Spleen (tissue), 11 donors: ENCODE data around the gene KRTAP10-1. TPM values are rescaled to one million over a fixed set of nuclear protein-coding genes. Genes with fewer than 3 reads are reported as not detected.

Experiments used
- DNase-seq: peaks from one replicate; pipeline ENCODE4 v3.0.0-alpha.2; 2020
- H3K27ac ChIP-seq, 8 donors: fragments of 200-600 bp; sonication (generic) in 7 of 8; 1 replicate in 4 of 8; 2 replicates in 4 of 8; pipeline versions ENCODE4 v1.5.0 to v1.8.0; 2016 to 2021; ENCODE audit warnings: inconsistent platforms in 4 of 8, mild to moderate bottlenecking in 4 of 8, moderate library complexity in 1 of 8
- H3K27me3 ChIP-seq, 7 donors: fragments of 200-600 bp; sonication (generic) in 6 of 7; replicated peaks in 1 of 7; 1 replicate in 4 of 7; 2 replicates in 3 of 7; pipeline versions ENCODE4 v1.5.0 to v1.8.0; 2016 to 2021; ENCODE audit warnings: inconsistent platforms in 3 of 7, mild to moderate bottlenecking in 1 of 7
- H3K36me3 ChIP-seq, 6 donors: fragments of 200-600 bp; sonication (generic) in 5 of 6; 1 replicate in 4 of 6; 2 replicates in 2 of 6; pipeline versions ENCODE4 v1.5.0 to v1.8.0; 2016 to 2021; ENCODE audit warnings: inconsistent platforms in 2 of 6
- H3K4me1 ChIP-seq, 6 donors: fragments of 200-600 bp; sonication (generic) in 5 of 6; 1 replicate in 3 of 6; 2 replicates in 3 of 6; pipeline versions ENCODE4 v1.5.0 to v1.8.0; 2016 to 2021; ENCODE audit warnings: inconsistent platforms in 3 of 6
- H3K4me3 ChIP-seq, 8 donors: fragments of 200-600 bp; sonication (generic) in 7 of 8; 1 replicate in 4 of 8; 2 replicates in 4 of 8; pipeline versions ENCODE4 v1.5.0 to v1.8.0; 2016 to 2021; ENCODE audit warnings: inconsistent platforms in 4 of 8, mild to moderate bottlenecking in 4 of 8, moderate library complexity in 2 of 8
- H3K9me3 ChIP-seq, 8 donors: fragments of 200-600 bp; sonication (generic) in 7 of 8; 1 replicate in 4 of 8; 2 replicates in 4 of 8; pipeline versions ENCODE4 v1.5.0 to v1.8.0; 2016 to 2021; ENCODE audit warnings: inconsistent platforms in 4 of 8
- POLR2A ChIP-seq, 3 donors: fragments of 450-650 bp; IDR thresholded peaks; one replicate each; pipeline ENCODE4 v1.5.1; 2017; ENCODE audit warnings: antibody characterized with exemption in 3 of 3, mild to moderate bottlenecking in 1 of 3
- POLR2AphosphoS5 ChIP-seq, 3 donors: sonication (generic); formaldehyde crosslinking; IDR thresholded peaks; one replicate each; pipeline ENCODE4 v1.5.1; 2017; ENCODE audit warnings: antibody characterized with exemption in 3 of 3
- WGBS, 5 donors: extraction: QIAGEN DNeasy Blood & Tissue Kit in 3 of 5; methylation state at CpG; one replicate each; pipeline versions ENCODE4 v1.1.5 to v1.1.7; 2013 to 2018; 5-methylcytosine and 5-hydroxymethylcytosine counted together
- intact Hi-C: fragments of 100-400 bp; cut with DNase I; formaldehyde crosslinking; loops from one replicate; pipeline ENCODE4 v1.15.0; 2023; ENCODE audit warnings: low total_unique reads
- polyA plus RNA-seq, 3 donors: library from polyadenylated mRNA; stranded (reverse); fragments of 200-250 nt; gene quantifications; one replicate each; pipeline ENCODE4 v1.2.1, GENCODE V29; 2013
- total RNA-seq, 7 donors: library from RNA; depleted of rRNA in 3 of 7; stranded (reverse); fragments of >200 nt in 3 of 7; fragmentation: NEBNext Ultra II Directional in 4 of 7; extraction: Animal tissue kit (Norgen Biotek cat#: 25700) in 4 of 7; gene quantifications; one replicate each; pipeline versions ENCODE4 v1.1.0 to v1.2.1, GENCODE V29; 2016 to 2021
- TF ChIP-seq, protein P1 (sequence below), 11 experiments: fragments of 200-600 bp in 7 of 11; fragments of 450-650 bp in 4 of 11; sonication (generic) in 4 of 11; IDR thresholded peaks in 8 of 11; conservative IDR thresholded peaks in 3 of 11; 1 replicate in 7 of 11; 2 replicates in 4 of 11; pipeline versions ENCODE4 v1.4.0 to v1.8.0; 2016 to 2021; ENCODE audit warnings: antibody characterized with exemption in 11 of 11, inconsistent platforms in 4 of 11, mild to moderate bottlenecking in 1 of 11
- donor health status: healthy with polysubstance abuse.
- donor health status: DM: no; HTN: no; CAD: no; lungs with moderate emphysema.
- donor health status: DM: no; HTN: no; CAD: no.
- donor health status: Bipolar disorder and iron deficiency.
- donor health status: healthy.
- donor health status: DM: no; HTN: no; CAD: no.
- donor health status: DM: yes; HTN: yes; CAD: no.

KRTAP10-1 gene
- total and polyA plus RNA-seq, 10 donors: not detected

DNA sequence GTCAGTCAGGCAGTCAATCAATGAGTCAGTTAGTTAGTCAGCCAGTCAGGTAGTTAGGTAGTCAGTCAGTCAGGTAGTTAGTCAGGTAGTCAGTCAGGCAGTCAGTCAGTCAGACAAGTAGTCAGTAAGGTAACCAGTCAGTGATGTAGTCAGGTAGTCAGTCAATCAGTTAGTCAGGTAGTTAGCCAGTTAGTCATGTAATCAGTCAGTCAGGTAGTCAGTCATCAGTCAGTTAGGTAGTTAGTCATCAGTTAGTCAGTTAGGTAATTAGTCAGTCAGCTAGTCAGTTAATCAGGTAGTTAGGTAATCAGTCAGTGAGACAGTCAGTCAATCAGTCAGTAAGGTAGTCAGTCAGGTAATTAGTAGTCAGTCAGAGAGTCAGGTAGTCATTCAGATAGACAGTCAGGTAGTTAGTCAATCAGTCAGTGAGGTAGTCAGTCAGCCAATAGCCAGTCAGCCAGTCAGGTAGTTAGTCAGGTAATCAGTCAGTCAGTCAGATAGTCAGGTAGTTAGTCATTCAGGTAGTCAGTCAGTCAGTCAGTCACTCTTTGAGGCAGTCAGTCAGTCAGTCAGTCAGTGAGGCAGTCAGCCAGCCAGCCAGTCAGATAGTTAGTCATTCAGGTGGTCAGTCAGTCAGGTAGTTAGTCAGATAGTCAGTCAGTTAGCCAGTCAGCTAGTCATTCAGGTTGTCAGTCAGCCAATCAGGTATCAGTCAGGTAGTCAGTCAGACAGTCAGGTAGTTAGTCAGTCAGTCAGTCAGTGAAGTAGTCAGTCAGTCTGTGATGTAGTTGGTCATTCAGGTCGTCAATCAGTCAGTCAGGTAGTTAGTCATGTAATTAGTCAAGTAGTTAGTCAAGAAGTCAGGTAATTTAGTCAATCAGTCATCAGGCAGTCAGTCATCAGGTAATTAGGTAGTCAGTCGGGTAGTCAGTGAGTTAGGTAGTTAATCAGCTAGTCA is 15.3 kb downstream of the KRTAP10-1 start:
- H3K4me1 ChIP-seq: no peaks in the 10 kb centered on the region
- intact Hi-C loops: no loop called here

DNA sequence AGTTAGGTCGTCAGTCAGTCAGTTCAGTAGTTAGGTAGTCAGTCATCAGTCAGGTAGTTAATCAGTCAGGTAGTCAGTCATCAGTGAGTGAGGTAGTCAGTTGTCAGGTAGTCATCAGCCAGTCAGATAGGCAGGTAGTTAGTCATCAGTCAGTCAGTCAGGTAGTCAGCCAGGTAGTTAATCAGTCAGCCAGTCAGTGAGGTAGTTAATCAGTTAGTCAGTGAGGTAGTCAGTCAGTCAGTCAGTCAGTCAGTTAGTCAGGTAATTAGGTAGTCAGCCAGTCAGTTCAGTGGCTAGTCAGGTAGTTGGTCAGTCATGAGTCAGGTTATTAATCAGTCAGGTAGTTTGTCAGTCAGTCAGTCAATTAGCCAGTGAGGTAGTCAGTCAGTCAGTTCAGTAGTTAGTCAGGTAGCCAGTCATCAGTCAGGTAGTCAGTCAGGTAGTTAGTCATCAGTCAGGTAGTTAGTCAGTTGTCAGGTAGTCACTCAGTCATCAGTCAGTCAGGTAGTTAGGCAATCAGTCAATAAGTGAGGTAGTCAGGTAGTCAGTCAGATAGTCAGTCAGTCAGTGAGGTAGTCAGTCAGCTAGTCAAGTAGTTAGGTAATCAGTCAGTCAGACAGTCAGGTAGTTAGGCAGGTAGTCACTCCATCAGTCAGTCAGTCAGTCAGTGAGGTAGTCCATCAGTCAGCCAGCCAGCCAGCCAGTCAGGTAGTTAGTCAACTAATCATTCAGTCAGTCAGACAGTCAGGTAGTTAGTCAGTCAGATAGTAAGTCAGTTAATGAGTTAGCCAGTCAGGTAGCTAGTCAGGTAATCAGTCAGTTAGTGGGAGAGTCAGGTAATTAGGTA is 16.2 kb downstream of the KRTAP10-1 start:
- Histone ChIP-seq H3K9me3 (no peaks in the 10 kb centered on the region), H3K4me1 (no peaks in the 10 kb centered on the region), H3K27ac (no peak overlapping the region), H3K4me3 (no peak overlapping the region), H3K36me3 (no peaks in the 10 kb centered on the region), H3K27me3 (peaks cover 0 to 38% (median 0%) of the 10 kb centered on the region in 7 donors)
- DNase-seq: no peak
- no peak for TF ChIP-seq POLR2A (IDR thresholded peaks at IDR 0.05)
- TF ChIP-seq, protein P1, sequence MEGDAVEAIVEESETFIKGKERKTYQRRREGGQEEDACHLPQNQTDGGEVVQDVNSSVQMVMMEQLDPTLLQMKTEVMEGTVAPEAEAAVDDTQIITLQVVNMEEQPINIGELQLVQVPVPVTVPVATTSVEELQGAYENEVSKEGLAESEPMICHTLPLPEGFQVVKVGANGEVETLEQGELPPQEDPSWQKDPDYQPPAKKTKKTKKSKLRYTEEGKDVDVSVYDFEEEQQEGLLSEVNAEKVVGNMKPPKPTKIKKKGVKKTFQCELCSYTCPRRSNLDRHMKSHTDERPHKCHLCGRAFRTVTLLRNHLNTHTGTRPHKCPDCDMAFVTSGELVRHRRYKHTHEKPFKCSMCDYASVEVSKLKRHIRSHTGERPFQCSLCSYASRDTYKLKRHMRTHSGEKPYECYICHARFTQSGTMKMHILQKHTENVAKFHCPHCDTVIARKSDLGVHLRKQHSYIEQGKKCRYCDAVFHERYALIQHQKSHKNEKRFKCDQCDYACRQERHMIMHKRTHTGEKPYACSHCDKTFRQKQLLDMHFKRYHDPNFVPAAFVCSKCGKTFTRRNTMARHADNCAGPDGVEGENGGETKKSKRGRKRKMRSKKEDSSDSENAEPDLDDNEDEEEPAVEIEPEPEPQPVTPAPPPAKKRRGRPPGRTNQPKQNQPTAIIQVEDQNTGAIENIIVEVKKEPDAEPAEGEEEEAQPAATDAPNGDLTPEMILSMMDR (IDR thresholded peaks at IDR 0.05 in 8 of 11, conservative IDR thresholded peaks at IDR 0.05 in 3 of 11): no peak
- no peak for TF ChIP-seq POLR2AphosphoS5 (IDR thresholded peaks at IDR 0.05)
- intact Hi-C loops: no loop called here
- WGBS, 5 donors: 80 to 88% (median 83%) methylated on average over 1 of the region's 1 CpG

More for the DNA sequence above, 15.3 kb downstream of the KRTAP10-1 start:
- H3K27ac ChIP-seq: no peak overlapping the region
- peaks cover 0 to 42% (median 0%) of the 10 kb centered on the region in 7 donors for H3K27me3 ChIP-seq
- no peak overlapping the region for H3K4me3 ChIP-seq
- TF ChIP-seq POLR2AphosphoS5 (IDR thresholded peaks at IDR 0.05): no peak
- no peak for TF ChIP-seq POLR2A (IDR thresholded peaks at IDR 0.05)
- TF ChIP-seq, protein P1 (IDR thresholded peaks at IDR 0.05 in 8 of 11, conservative IDR thresholded peaks at IDR 0.05 in 3 of 11): no peak
- no peak for DNase-seq
- no peaks in the 10 kb centered on the region for H3K9me3 ChIP-seq
- 61 to 83% (median 77%) methylated on average over 2 of the region's 2 CpGs for WGBS, 5 donors
- no peaks in the 10 kb centered on the region for H3K36me3 ChIP-seq

DNA sequence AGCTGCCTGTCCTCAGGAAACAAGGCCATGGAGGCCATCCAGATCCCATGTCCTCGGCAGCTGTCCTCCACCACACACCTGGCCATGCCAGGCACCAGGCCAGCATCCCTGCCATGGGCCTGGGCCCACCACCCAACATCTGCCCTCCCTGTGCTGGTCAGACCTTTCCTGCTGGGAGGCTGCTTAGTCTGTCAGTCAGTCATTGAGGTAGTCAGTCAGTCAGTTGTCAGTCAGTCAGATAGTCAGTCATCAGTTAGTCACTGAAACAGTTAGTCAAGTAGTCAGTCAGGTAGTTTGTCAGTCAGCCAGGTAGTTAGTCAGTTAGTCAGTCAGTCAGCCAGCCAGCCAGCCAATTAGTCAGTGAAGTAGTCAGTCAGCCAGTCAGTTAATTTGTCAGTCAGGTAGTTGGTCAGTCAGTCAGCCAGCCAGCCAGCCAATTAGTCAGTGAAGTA is 17.2 kb downstream of the KRTAP10-1 start:
- H3K4me3 ChIP-seq: no peak overlapping the region
- no peaks in the 10 kb centered on the region for H3K4me1 ChIP-seq
- no peaks in the 10 kb centered on the region for H3K36me3 ChIP-seq
- H3K27ac ChIP-seq: no peak overlapping the region
- intact Hi-C loops: no loop called here
- no peaks in the 10 kb centered on the region for H3K9me3 ChIP-seq
- H3K27me3 ChIP-seq: peaks cover 0 to 31% (median 0%) of the 10 kb centered on the region in 7 donors
- peak; percentile 42 for DNase-seq
- 71 to 82% (median 74%) methylated on average over 1 of the region's 1 CpG; no CpG with 5 or more reads in 2 of the 5 donors for WGBS, 5 donors
- TF ChIP-seq POLR2A (IDR thresholded peaks at IDR 0.05): no peak
- TF ChIP-seq, protein P1 (IDR thresholded peaks at IDR 0.05 in 8 of 11, conservative IDR thresholded peaks at IDR 0.05 in 3 of 11): no peak
- no peak for TF ChIP-seq POLR2AphosphoS5 (IDR thresholded peaks at IDR 0.05)
